ENCODE data around the gene PRPF6. TPM values are rescaled to one million over a fixed set of nuclear protein-coding genes. Genes with fewer than 3 reads are reported as not detected.
A peak's percentile ranks its signal among the peaks of the same experiment; 100 is the strongest.

Gene PRPF6
- total and polyA plus RNA-seq, 2 of the 13 experiments (the other 11 are each of a cell fraction or from before 2014, with no cell fraction given): 63.7 to 101 TPM

GRCh38 chr20:63980806-63981728 is at the start of gene PRPF6 (continued):
- TF ChIP-seq TEAD3 (CRISPR knock-in tag; optimal IDR thresholded peaks at IDR 0.05; ENCODE audit: borderline replicate concordance): peak; percentile 94
- no peak for TF ChIP-seq ZNF260 (CRISPR knock-in tag; IDR thresholded peaks at IDR 0.05; ENCODE audit: borderline replicate concordance, low read depth)
- TF ChIP-seq HMGXB3 (CRISPR knock-in tag; IDR thresholded peaks at IDR 0.05; ENCODE audit: borderline replicate concordance): peak; percentile 95
- no peak; the same call in 1 of the 2 replicates for TF ChIP-seq CENPT (CRISPR knock-in tag; IDR thresholded peaks at IDR 0.05; ENCODE audit: low read depth)
- TF ChIP-seq AFF4 (CRISPR knock-in tag; IDR thresholded peaks at IDR 0.05): no peak
- peak; percentile 92 for TF ChIP-seq GMEB2 (CRISPR knock-in tag; IDR thresholded peaks at IDR 0.05; ENCODE audit: low read depth)
- peak; percentile 92; the same call in 1 of the 2 replicates for TF ChIP-seq ZNF782 (CRISPR knock-in tag; IDR thresholded peaks at IDR 0.05; ENCODE audit: borderline replicate concordance)
- peak; percentile 67; the same call in 1 of the 2 replicates for TF ChIP-seq RARA (CRISPR knock-in tag; IDR thresholded peaks at IDR 0.05)
- TF ChIP-seq MED8 (CRISPR knock-in tag; IDR thresholded peaks at IDR 0.05; ENCODE audit: insufficient replicate concordance): peak; percentile 81
- peak; percentile 71; the same call in 1 of the 2 replicates for TF ChIP-seq PRMT3 (CRISPR knock-in tag; IDR thresholded peaks at IDR 0.05; ENCODE audit: borderline replicate concordance, low read depth)
- TF ChIP-seq NR2F6 (IDR thresholded peaks at IDR 0.05): peak; percentile 52; the same call in 1 of the 2 replicates
- peak; percentile 89 for TF ChIP-seq NR2F6 (CRISPR knock-in tag; IDR thresholded peaks at IDR 0.05)
- TF ChIP-seq POGK (CRISPR knock-in tag; conservative IDR thresholded peaks at IDR 0.05): peak; percentile 98
- peak; percentile 46; the same call in 1 of the 2 replicates for TF ChIP-seq ZBTB8A (CRISPR knock-in tag; IDR thresholded peaks at IDR 0.05; ENCODE audit: borderline replicate concordance, low read depth)

Data from HepG2 (cell line).